GM12874 (cell line): ENCODE results near the gene HDAC7.

ENCODE experiments used
- TF ChIP-seq, protein P1 (sequence below): IDR thresholded peaks from 2 replicates; pipeline ENCODE4 v1.5.1; 2011; ENCODE audit warnings: low read depth, mild to moderate bottlenecking, control low read depth, low read length, moderate library complexity; ENCODE audit not compliant: insufficient read depth

Gene HDAC7

DNA sequence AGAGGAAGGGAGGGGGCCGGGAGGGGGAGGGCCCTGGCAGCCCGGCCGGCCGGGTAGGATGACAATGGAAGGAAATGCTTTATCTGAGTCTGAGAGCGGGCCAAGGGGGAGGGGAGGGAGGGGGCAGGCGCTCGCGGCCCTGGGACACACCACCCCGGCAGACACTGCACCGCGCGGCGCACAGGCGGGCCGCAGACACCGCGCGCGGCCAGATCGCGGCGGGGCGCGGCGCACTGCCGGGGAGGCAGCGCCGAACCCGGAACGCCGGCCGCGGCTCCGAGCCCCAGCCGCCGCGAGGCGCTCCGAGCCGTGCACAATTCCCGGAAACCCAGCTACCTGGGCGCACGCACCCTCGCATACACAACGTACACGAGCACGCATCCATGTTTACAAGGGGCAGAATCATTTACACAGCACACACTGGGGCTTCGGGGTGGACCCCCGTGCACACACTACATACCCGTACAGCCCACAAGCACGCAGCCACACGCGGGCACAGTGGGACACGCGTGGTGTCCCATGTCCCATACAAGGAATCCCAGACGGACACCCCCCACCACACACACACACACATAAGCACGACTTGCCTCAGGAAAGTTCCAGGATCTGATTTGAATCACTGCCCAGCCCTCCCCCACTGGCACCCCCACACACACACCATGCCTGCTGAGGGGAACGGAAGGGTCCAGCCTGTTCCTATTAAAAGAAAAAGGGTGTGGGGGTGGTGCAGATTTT, at the start of gene HDAC7:
TSS of gene HDAC7 (minus strand) at position 8 of the 735 bp plus-strand sequence. CDS start 118 bp downstream, outside the sequence.
- TF ChIP-seq, protein P1, sequence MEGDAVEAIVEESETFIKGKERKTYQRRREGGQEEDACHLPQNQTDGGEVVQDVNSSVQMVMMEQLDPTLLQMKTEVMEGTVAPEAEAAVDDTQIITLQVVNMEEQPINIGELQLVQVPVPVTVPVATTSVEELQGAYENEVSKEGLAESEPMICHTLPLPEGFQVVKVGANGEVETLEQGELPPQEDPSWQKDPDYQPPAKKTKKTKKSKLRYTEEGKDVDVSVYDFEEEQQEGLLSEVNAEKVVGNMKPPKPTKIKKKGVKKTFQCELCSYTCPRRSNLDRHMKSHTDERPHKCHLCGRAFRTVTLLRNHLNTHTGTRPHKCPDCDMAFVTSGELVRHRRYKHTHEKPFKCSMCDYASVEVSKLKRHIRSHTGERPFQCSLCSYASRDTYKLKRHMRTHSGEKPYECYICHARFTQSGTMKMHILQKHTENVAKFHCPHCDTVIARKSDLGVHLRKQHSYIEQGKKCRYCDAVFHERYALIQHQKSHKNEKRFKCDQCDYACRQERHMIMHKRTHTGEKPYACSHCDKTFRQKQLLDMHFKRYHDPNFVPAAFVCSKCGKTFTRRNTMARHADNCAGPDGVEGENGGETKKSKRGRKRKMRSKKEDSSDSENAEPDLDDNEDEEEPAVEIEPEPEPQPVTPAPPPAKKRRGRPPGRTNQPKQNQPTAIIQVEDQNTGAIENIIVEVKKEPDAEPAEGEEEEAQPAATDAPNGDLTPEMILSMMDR, result no peak

DNA sequence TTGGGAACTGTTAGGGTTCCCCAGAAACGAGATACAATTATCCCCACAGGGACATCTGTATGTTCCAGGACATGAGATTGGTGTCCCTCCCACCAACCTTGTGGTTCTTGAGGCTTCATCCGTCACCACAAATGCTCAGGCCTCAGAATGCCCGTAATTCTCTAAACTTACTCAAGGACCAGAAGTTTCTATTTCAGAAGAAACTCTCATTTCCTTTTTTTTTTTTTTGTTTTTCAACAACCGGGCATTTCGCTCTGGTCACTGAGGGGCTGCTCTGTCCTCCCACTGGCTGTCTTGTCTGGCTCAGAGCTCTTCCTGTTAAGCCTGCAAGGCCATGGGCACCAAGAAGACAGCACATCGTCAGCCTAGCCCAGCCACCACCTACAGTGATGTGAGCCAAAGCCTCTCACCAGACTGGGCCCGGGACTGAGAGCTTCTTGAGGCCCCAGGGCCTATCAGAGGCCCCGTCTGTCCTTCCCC, 48.9 kb upstream of the HDAC7 start:
- TF ChIP-seq, protein P1, result no peak

DNA sequence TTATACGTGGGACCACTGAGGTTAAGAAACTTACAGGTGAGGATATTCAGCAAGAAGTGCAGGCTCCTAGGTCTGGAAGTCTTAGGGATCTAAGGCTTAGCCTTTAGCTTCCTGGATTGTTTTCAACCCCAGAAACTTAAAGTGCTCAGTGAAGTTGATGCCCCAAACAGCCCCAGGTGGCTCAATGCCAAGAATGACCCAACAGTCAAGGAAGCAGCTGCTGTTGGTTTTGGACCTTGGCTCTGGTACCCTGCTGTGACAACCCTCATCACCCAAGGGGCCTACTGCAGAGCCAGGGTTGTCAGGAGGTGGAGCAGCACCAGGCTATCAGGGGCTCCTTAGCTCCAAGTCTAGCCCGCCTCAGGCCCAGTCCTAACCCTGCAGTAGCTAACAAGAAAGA, 48.3 kb upstream of the HDAC7 start:
- TF ChIP-seq, protein P1, result no peak

DNA sequence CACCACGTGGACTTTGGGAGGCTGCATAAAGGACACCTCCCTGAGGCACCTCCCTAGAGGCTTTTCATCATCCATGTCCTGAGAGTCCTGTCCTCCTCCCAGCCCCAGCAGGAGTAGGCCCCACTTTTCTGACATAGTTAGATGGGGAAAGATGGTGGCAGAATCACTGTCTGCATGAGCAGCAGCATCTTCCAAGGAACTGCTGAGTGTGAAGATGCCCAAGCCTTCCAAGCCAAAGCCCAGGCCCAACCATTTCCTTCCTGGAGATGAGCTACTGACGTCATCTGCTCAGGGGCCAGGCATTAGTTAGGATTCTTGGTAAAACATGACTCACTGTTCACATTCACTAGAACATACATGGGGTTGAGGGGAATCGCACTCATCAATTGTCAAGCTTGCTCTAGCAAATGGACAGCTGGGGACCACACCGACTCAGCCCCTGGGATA, 47.8 kb upstream of the HDAC7 start:
- TF ChIP-seq, protein P1, result no peak

DNA sequence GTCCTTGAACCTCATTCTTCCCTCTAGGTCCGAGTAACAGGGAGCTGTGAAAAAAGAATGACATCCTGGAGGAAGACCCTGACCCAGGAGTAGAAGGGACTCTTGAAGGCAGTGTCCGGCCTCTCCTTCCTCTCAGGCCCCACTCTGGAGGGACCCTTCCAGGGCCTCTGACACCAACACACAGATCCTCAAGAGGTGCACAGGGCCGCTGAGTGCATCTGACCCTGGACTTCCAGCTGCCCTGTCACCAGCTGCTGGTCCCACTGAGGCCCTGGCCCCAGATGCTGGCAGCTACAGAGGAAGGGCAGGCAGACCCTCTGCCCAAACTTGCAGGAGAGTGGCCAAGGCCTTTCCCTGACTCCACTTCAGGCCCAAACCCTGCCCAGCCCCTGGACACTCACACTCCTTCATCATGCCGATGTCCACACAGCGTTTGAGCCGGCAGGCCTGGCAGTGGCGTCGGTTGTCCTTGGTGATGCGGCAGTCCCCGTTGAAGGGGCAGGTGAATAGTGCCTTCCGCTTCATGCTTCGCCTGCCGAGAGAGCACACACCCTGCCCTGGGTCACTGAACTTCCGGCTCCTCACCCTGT, 45.0 kb upstream of the HDAC7 start:
- TF ChIP-seq, protein P1, result no peak

DNA sequence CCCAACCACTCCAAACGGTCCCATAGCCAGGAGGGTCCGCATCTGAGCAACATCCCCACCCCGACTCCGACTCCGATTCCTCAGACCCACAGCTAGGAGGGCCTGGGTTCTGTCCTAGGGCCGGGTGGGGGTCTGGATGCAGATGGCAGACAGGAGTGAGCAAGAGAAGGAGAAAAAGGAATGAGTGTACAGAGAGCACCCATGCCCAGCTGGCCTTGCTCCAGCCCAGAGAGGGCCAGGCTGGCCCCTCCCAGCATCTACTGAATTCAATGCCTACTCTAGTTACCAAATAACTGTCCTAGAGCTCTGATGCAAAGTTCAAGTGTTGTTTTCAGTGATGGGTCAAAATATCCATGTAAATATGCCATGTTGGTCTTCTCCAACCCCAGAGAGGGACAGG, 44.3 kb upstream of the HDAC7 start:
- TF ChIP-seq, protein P1, result no peak

DNA sequence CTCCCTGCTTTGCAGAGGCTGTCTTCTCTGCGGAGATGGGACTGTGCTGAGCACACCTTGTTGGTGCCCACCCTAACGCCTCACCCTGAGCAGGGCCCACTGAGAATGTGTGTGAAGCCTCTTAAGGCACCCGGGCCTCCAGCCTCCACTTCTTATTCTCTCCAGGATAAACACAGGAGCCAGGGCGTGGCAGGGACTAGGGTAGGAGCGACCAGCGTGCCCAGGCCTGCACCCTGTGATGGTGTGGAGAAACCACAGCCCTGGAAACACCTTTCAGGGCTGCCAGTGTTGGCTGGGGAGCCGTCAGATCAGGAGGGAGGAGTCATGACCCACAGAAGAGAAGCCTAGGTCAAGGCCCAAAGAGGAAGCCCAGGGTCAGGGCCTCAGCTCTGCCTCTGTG, 43.8 kb upstream of the HDAC7 start:
- TF ChIP-seq, protein P1, result no peak
